Esophagus (tissue), 2 donors: ENCODE data around the gene CLIP4. TPM values are rescaled to one million over a fixed set of nuclear protein-coding genes. Genes with fewer than 3 reads are reported as not detected.

Source experiments
- H3K27ac ChIP-seq, 2 donors: one replicate each; pipeline ENCODE4 v1.5.1; 2013; ENCODE audit warnings: low read depth in 2 of 2, mild to moderate bottlenecking in 2 of 2, inconsistent platforms in 1 of 2, low read length in 1 of 2, moderate library complexity in 1 of 2
- H3K27me3 ChIP-seq, 2 donors: one replicate each; pipeline ENCODE4 v1.6.1; 2013; ENCODE audit warnings: low read length in 2 of 2, control low read depth in 1 of 2, mild to moderate bottlenecking in 1 of 2; ENCODE audit not compliant: insufficient read depth in 2 of 2, control insufficient read depth in 1 of 2
- H3K36me3 ChIP-seq, 2 donors: one replicate each; pipeline ENCODE4 v1.6.1; 2013; ENCODE audit warnings: low read length in 1 of 2; ENCODE audit not compliant: control insufficient read depth in 2 of 2, insufficient read depth in 2 of 2
- H3K4me1 ChIP-seq, 2 donors: one replicate each; pipeline ENCODE4 v1.6.1; 2013; ENCODE audit warnings: low read length in 1 of 2; ENCODE audit not compliant: control insufficient read depth in 2 of 2, insufficient read depth in 2 of 2
- H3K4me3 ChIP-seq, 2 donors: one replicate each; pipeline ENCODE4 v1.5.1; 2013; ENCODE audit warnings: low read length in 2 of 2, mild to moderate bottlenecking in 2 of 2, low read depth in 1 of 2, moderate library complexity in 1 of 2
- H3K9me3 ChIP-seq, 2 donors: one replicate each; pipeline ENCODE4 v1.6.1; 2013; ENCODE audit warnings: mild to moderate bottlenecking in 2 of 2, low read depth in 1 of 2, low read length in 1 of 2, moderate library complexity in 1 of 2; ENCODE audit not compliant: control insufficient read depth in 2 of 2, insufficient read depth in 1 of 2
- WGBS, 2 donors: extraction: QIAGEN DNeasy Blood & Tissue Kit; methylation state at CpG; one replicate each; pipeline ENCODE4 v1.1.7; 2013; 5-methylcytosine and 5-hydroxymethylcytosine counted together
- polyA plus RNA-seq, 2 donors: library from polyadenylated mRNA; stranded (reverse); fragments of 200-250 nt; gene quantifications; one replicate each; pipeline ENCODE4 v1.2.3, GENCODE V29; 2013
- donor health status: healthy with polysubstance abuse.
- donor health status: Bipolar disorder and iron deficiency.

CLIP4 gene
- polyA plus RNA-seq, 2 donors: 12.4 to 16.8 TPM

- H3K9me3 ChIP-seq: no peaks in the 10 kb centered on the region
- H3K4me3 ChIP-seq: no peak overlapping the region
- no peaks in the 10 kb centered on the region for H3K27me3 ChIP-seq
- H3K27ac ChIP-seq: no peak overlapping the region
- H3K36me3 ChIP-seq: no peaks in the 10 kb centered on the region
- H3K4me1 ChIP-seq: peaks cover 2 to 6% of the 10 kb centered on the region in 2 donors
Measured at GRCh38 chr2:29112379-29112778, 2.8 kb upstream of the CLIP4 start.

- H3K4me1 ChIP-seq: peaks cover 2 to 6% of the 10 kb centered on the region in 2 donors
- H3K36me3 ChIP-seq: no peaks in the 10 kb centered on the region
- 88 to 89% methylated on average over 5 of the region's 5 CpGs for WGBS, 2 donors
- H3K4me3 ChIP-seq: no peak overlapping the region
- no peaks in the 10 kb centered on the region for H3K27me3 ChIP-seq
- peak overlapping the region in 1 of 2 donors; percentile 17 for H3K27ac ChIP-seq
- H3K9me3 ChIP-seq: no peaks in the 10 kb centered on the region
Measured at GRCh38 chr2:29113027-29113686, 2.1 kb upstream of the CLIP4 start.

- Histone ChIP-seq H3K4me3 (peak overlapping the region in 1 of 2 donors; percentile 92), H3K27ac (peak overlapping the region; percentile 93 to 96), H3K27me3 (no peaks in the 10 kb centered on the region), H3K36me3 (no peaks in the 10 kb centered on the region), H3K4me1 (peaks cover 2 to 6% of the 10 kb centered on the region in 2 donors), H3K9me3 (no peaks in the 10 kb centered on the region)
- 33 to 42% methylated on average over 4 of the region's 4 CpGs for WGBS, 2 donors
Measured at GRCh38 chr2:29113891-29114321, 1.3 kb upstream of the CLIP4 start.

- Histone ChIP-seq H3K4me3 (peak overlapping the region; percentile 87 to 92), H3K36me3 (no peaks in the 10 kb centered on the region), H3K4me1 (peaks cover 2 to 6% of the 10 kb centered on the region in 2 donors), H3K27me3 (no peaks in the 10 kb centered on the region), H3K27ac (peak overlapping the region; percentile 93 to 96), H3K9me3 (no peaks in the 10 kb centered on the region)
- 78 to 81% methylated on average over 10 of the region's 10 CpGs for WGBS, 2 donors
Measured at GRCh38 chr2:29114586-29114945, 649 bp upstream of the CLIP4 start.

- Histone ChIP-seq H3K36me3 (no peaks in the 10 kb centered on the region), H3K27ac (peak overlapping the region; percentile 93 to 96), H3K4me1 (peaks cover 2 to 6% of the 10 kb centered on the region in 2 donors), H3K4me3 (peak overlapping the region; percentile 87 to 92), H3K9me3 (no peaks in the 10 kb centered on the region), H3K27me3 (no peaks in the 10 kb centered on the region)
- WGBS, 2 donors: 2 to 9% methylated on average over 32 to 53 of the region's 53 CpGs
Measured at GRCh38 chr2:29115797-29116781, 874 bp downstream of the CLIP4 start.

GRCh38 chr2:29117636-29118303 is 2.6 kb downstream of the CLIP4 start:
- Histone ChIP-seq H3K4me3 (no peak overlapping the region), H3K36me3 (no peaks in the 10 kb centered on the region), H3K27me3 (no peaks in the 10 kb centered on the region), H3K27ac (peak overlapping the region; percentile 88 to 96), H3K9me3 (no peaks in the 10 kb centered on the region), H3K4me1 (peaks cover 2 to 6% of the 10 kb centered on the region in 2 donors)
- WGBS, 2 donors: 50 to 51% methylated on average over 2 of the region's 2 CpGs

- H3K4me1 ChIP-seq: peaks cover 2 to 6% of the 10 kb centered on the region in 2 donors
- no peaks in the 10 kb centered on the region for H3K27me3 ChIP-seq
- 46 to 59% methylated on average over 4 of the region's 4 CpGs for WGBS, 2 donors
- no peaks in the 10 kb centered on the region for H3K9me3 ChIP-seq
- no peak overlapping the region for H3K27ac ChIP-seq
- no peak overlapping the region for H3K4me3 ChIP-seq
- H3K36me3 ChIP-seq: no peaks in the 10 kb centered on the region
Measured at GRCh38 chr2:29119211-29119610, 4.0 kb downstream of the CLIP4 start.

GRCh38 chr2:29120846-29121245 is 5.6 kb downstream of the CLIP4 start:
- no peak overlapping the region for H3K27ac ChIP-seq
- no peaks in the 10 kb centered on the region for H3K4me1 ChIP-seq
- H3K27me3 ChIP-seq: no peaks in the 10 kb centered on the region
- 74 to 83% methylated on average over 2 of the region's 2 CpGs for WGBS, 2 donors
- H3K36me3 ChIP-seq: no peaks in the 10 kb centered on the region
- H3K9me3 ChIP-seq: no peaks in the 10 kb centered on the region
- no peak overlapping the region for H3K4me3 ChIP-seq

- H3K27ac ChIP-seq: peak overlapping the region; percentile 86 to 93
- H3K36me3 ChIP-seq: no peaks in the 10 kb centered on the region
- no peaks in the 10 kb centered on the region for H3K4me1 ChIP-seq
- no peaks in the 10 kb centered on the region for H3K9me3 ChIP-seq
- 67 to 69% methylated on average over 3 of the region's 3 CpGs for WGBS, 2 donors
- H3K27me3 ChIP-seq: no peaks in the 10 kb centered on the region
- H3K4me3 ChIP-seq: peak overlapping the region in 1 of 2 donors; percentile 2
Measured at GRCh38 chr2:29123617-29124349, 8.6 kb downstream of the CLIP4 start.
